HepG2 (cell line): ENCODE measurements around the gene OTUD6A. TPM values are rescaled to one million over a fixed set of nuclear protein-coding genes. Genes with fewer than 3 reads are reported as not detected.

ENCODE experiments used
- ATAC-seq: fragments of 200-7000 bp; cut with Tn5 transposase; 3 replicates; pipeline ENCODE4 v1.9.1; 2020; ENCODE audit warnings: mild to moderate bottlenecking, moderate library complexity
- BruUV-seq: library from RNA; stranded (reverse); fragments of 400-500 nt; replicated peaks from 2 replicates; lab custom pipeline; 2021; lab: Mats Ljungman, UMichigan
- CTCF ChIA-PET: fragments of 300-600 bp; formaldehyde crosslinking; extraction: SDS; loops from one replicate; lab custom pipeline; 2021; ENCODE audit warnings: low total read pairs, inconsistent platforms, low intra/inter-chr PET ratio; lab: Yijun Ruan, JAX
- POLR2A ChIA-PET: fragments of 350-600 bp; sonication (Branson Sonifier 250); formaldehyde crosslinking; loops from one replicate; lab custom pipeline; 2020; ENCODE audit warnings: antibody characterized with exemption, inconsistent platforms; lab: Yijun Ruan, JAX
- DNase-seq: peaks from one replicate; pipeline ENCODE4 v3.0.0-alpha.2; 2015; ENCODE audit warnings: low spot score
- FAIRE-seq: peaks from 3 replicates; lab custom pipeline; 2011; peaks lifted over from hg19 to GRCh38; lab: Jason Lieb, UNC
- H2AFZ ChIP-seq: one replicate; pipeline ENCODE4 v1.6.1; 2011; ENCODE audit warnings: low read length, inconsistent platforms
- H3K27ac ChIP-seq: fragments of 300-600 bp; 3 replicates; pipeline ENCODE4 v1.8.0; 2011; ENCODE audit warnings: mixed run types, mild to moderate bottlenecking, mixed read lengths, low read length, inconsistent platforms; ENCODE audit not compliant: insufficient read depth; ENCODE audit errors: extremely low read length
- H3K27me3 ChIP-seq, 2 experiments: fragments of 200-600 bp in 1 of 2; 2 replicates in 1 of 2; 3 replicates in 1 of 2; pipeline versions ENCODE4 v1.6.0 to v1.8.0; 2011; ENCODE audit warnings: low read length in 2 of 2, mild to moderate bottlenecking in 2 of 2, moderate library complexity in 2 of 2, inconsistent platforms in 1 of 2; ENCODE audit not compliant: insufficient read depth in 2 of 2, control insufficient read depth in 1 of 2
- H3K36me3 ChIP-seq, 2 experiments: fragments of 200-600 bp in 1 of 2; replicated peaks in 1 of 2; 2 replicates in 1 of 2; 3 replicates in 1 of 2; pipeline versions ENCODE4 v1.5.1 to v1.8.0; 2011; ENCODE audit warnings: low read length in 2 of 2, inconsistent platforms in 1 of 2; ENCODE audit not compliant: insufficient read depth in 2 of 2, control insufficient read depth in 1 of 2
- H3K4me1 ChIP-seq: 2 replicates; pipeline ENCODE4 v1.5.1; 2012; ENCODE audit warnings: low read length, inconsistent platforms; ENCODE audit not compliant: insufficient read depth
- H3K4me2 ChIP-seq: 2 replicates; pipeline ENCODE4 v1.6.0; 2011; ENCODE audit warnings: low read depth, low read length, inconsistent platforms
- H3K4me3 ChIP-seq, 3 experiments: fragments of 200-600 bp in 1 of 3; sonication (generic), shearing (Covaris generic) in 1 of 3; replicated peaks in 1 of 3; 2 replicates each; pipeline ENCODE4 v1.5.1; 2011 to 2016; ENCODE audit warnings: low read length in 3 of 3, inconsistent platforms in 2 of 3, low read depth in 2 of 3, mild to moderate bottlenecking in 2 of 3, control low read depth in 1 of 3, mixed read lengths in 1 of 3; ENCODE audit not compliant: insufficient read depth in 1 of 3
- H3K79me2 ChIP-seq: one replicate; pipeline ENCODE4 v1.6.1; 2011; ENCODE audit warnings: low read length, inconsistent platforms; ENCODE audit not compliant: insufficient read depth
- H3K9ac ChIP-seq: 2 replicates; pipeline ENCODE4 v1.6.0; 2011; ENCODE audit warnings: mild to moderate bottlenecking, low read depth, low read length, inconsistent platforms; ENCODE audit not compliant: insufficient read depth
- H3K9me3 ChIP-seq: 2 replicates; pipeline ENCODE4 v1.5.1; 2012; ENCODE audit warnings: mild to moderate bottlenecking, low read length
- H4K20me1 ChIP-seq: 2 replicates; pipeline ENCODE4 v1.6.0; 2011; ENCODE audit warnings: inconsistent platforms, mild to moderate bottlenecking, low read length, moderate library complexity; ENCODE audit not compliant: insufficient read depth
- HDAC6 ChIP-seq: fragments of 200-600 bp; sonication (generic); IDR thresholded peaks from 2 replicates; pipeline ENCODE4 v1.7.0; 2017; ENCODE audit warnings: mild to moderate bottlenecking, antibody characterized with exemption, low read length, low read depth
- KDM6A ChIP-seq: IDR thresholded peaks from 2 replicates; pipeline ENCODE4 v1.6.1; 2016; ENCODE audit warnings: low read depth
- MEIS1 ChIP-seq: sonication (generic); formaldehyde crosslinking; IDR thresholded peaks from 2 replicates; pipeline ENCODE4 v1.9.0; 2021; ENCODE audit warnings: mild to moderate bottlenecking, missing genetic modification reagents, moderate library complexity, borderline replicate concordance
- PAWR ChIP-seq: sonication (generic); formaldehyde crosslinking; IDR thresholded peaks from 2 replicates; pipeline ENCODE4 v1.4.0; 2020; ENCODE audit warnings: missing genetic modification reagents, mild to moderate bottlenecking, borderline replicate concordance
- PRMT3 ChIP-seq: sonication (generic); formaldehyde crosslinking; IDR thresholded peaks from 2 replicates; pipeline ENCODE4 v1.8.1; 2022; ENCODE audit warnings: low read depth, mild to moderate bottlenecking, moderate library complexity, missing genetic modification reagents, borderline replicate concordance
- YEATS4 ChIP-seq: sonication (generic); formaldehyde crosslinking; IDR thresholded peaks from 2 replicates; pipeline ENCODE4 v1.4.0; 2020; ENCODE audit warnings: missing genetic modification reagents, borderline replicate concordance
- ZFP37 ChIP-seq: sonication (generic); formaldehyde crosslinking; IDR thresholded peaks from 2 replicates; pipeline ENCODE4 v1.4.0; 2020; ENCODE audit warnings: missing genetic modification reagents, borderline replicate concordance
- ZMYM2 ChIP-seq: sonication (generic); formaldehyde crosslinking; IDR thresholded peaks from 2 replicates; pipeline ENCODE4 v1.8.0; 2022; ENCODE audit warnings: mild to moderate bottlenecking, missing genetic modification reagents
- ZNF567 ChIP-seq: sonication (generic); formaldehyde crosslinking; IDR thresholded peaks from 2 replicates; pipeline ENCODE4 v1.8.1; 2023; ENCODE audit warnings: mild to moderate bottlenecking, missing genetic modification reagents, borderline replicate concordance
- ZNF766 ChIP-seq: sonication (generic); formaldehyde crosslinking; IDR thresholded peaks from 2 replicates; pipeline ENCODE4 v1.5.0; 2020; ENCODE audit warnings: missing genetic modification reagents, borderline replicate concordance
- ZNF878 ChIP-seq: sonication (generic); formaldehyde crosslinking; IDR thresholded peaks from 2 replicates; pipeline ENCODE4 v1.8.1; 2023; ENCODE audit warnings: mild to moderate bottlenecking, missing genetic modification reagents, moderate library complexity
- WGBS: methylation state at CpG from one replicate; pipeline ENCODE4 v1.1.6; 2017; ENCODE audit warnings: low lambda C conversion rate; 5-methylcytosine and 5-hydroxymethylcytosine counted together
- in situ Hi-C: cut with HindIII; loops from 2 replicates; pipeline ENCODE4 v1.10.0; 2017; ENCODE audit warnings: low pct_unique_long_range_greater_than_20kb; ENCODE audit not compliant: extremely low pct_ligation_motif_present
- intact Hi-C: fragments of 100-400 bp; cut with micrococcal nuclease; formaldehyde crosslinking; loops from one replicate; pipeline ENCODE4 v1.10.0; 2022; ENCODE audit not compliant: unreplicated experiment
- polyA plus RNA-seq, 8 experiments: library from polyadenylated mRNA; depleted of rRNA in 3 of 8; stranded (reverse) in 7 of 8; unstranded in 1 of 8; fragments of >200 nt; fragmentation: Illumina TruSeq in 4 of 8; extraction: Trizol in 4 of 8; gene quantifications; 2 replicates each; pipeline versions ENCODE4 v1.2.1 to v1.2.3, GENCODE V29; 2011 to 2016; ENCODE audit warnings: low read depth in 4 of 8, missing spikeins in 1 of 8, mixed read lengths in 1 of 8; ENCODE audit not compliant: insufficient read depth in 1 of 8
- total RNA-seq, 5 experiments: library from RNA; depleted of rRNA; stranded (reverse); fragments of >200 nt; fragmentation: Illumina TruSeq; extraction: Trizol; gene quantifications; 2 replicates each; pipeline ENCODE4 v1.2.3, GENCODE V29; 2016; ENCODE audit warnings: low read depth in 1 of 5
- TF ChIP-seq, protein P1 (sequence below): IDR thresholded peaks from 2 replicates; pipeline ENCODE4 v1.6.1; 2018; ENCODE audit warnings: missing genetic modification reagents, mild to moderate bottlenecking, missing compliant biosample characterization
- TF ChIP-seq, protein P2 (sequence below): sonication (generic); formaldehyde crosslinking; IDR thresholded peaks from one replicate; pipeline ENCODE4 v1.5.1; 2020; ENCODE audit warnings: mild to moderate bottlenecking, missing genetic modification reagents; ENCODE audit errors: not compliant biosample characterization

Gene OTUD6A
- total and polyA plus RNA-seq, 2 of the 13 experiments (the other 11 are each of a cell fraction or from before 2014, with no cell fraction given): not detected

DNA sequence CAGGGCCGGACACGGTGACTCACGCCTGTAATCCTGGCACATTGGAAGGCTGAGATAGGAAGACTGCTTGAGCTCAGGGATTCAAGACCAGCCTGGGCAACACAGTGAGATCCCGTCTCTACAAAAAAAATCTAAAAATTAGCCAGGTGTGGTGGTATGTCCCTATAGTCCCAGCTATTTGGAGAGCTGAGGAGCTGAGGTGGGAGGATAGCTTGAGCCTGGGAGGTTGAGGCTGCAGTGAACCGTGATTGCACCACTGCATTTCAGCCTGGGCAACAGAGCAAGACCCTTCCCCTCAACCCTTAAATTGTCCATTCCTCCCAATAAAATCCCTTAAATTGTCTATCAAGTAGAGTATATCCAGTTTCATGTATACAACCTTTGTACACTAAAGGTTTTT lies 17.0 kb downstream of the OTUD6A start (continued):
- TF ChIP-seq PAWR (CRISPR knock-in tag) (no peak), ZMYM2 (CRISPR knock-in tag) (no peak), ZNF766 (CRISPR knock-in tag) (no peak), YEATS4 (CRISPR knock-in tag) (no peak)

DNA sequence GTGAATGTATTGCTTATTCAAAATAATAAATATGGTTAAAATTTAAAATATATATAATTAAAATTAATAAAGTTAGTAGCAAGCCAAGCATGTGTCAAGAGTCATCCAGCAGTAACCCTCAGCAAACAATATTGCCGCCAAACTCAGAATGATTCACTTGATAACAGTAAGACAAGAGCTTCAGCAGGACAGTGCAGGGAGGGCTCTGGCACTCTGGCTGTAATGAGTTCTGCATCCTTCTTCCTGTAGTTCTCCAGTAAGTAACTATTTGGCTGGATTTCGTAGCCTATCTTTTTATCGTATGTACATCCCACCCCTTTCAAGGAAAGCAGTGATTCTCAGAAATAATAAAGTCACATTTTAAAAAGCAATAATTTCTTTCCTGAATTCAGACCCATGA lies 17.6 kb downstream of the OTUD6A start:
- no peak overlapping the region for H2AFZ ChIP-seq
- FAIRE-seq (no peak), DNase-seq (no peak), ATAC-seq (no peak)
- no peak overlapping the region for H3K4me3 ChIP-seq
- no TSS peak for BruUV-seq
- CTCF ChIA-PET: no interaction called here
- POLR2A ChIA-PET: no interaction called here
- H3K27me3 ChIP-seq: no peaks in the 10 kb centered on the region
- H3K4me2 ChIP-seq: no peak overlapping the region
- no peak overlapping the region for H3K27ac ChIP-seq
- TF ChIP-seq, protein P1, sequence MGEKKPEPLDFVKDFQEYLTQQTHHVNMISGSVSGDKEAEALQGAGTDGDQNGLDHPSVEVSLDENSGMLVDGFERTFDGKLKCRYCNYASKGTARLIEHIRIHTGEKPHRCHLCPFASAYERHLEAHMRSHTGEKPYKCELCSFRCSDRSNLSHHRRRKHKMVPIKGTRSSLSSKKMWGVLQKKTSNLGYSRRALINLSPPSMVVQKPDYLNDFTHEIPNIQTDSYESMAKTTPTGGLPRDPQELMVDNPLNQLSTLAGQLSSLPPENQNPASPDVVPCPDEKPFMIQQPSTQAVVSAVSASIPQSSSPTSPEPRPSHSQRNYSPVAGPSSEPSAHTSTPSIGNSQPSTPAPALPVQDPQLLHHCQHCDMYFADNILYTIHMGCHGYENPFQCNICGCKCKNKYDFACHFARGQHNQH (CRISPR knock-in tag): no peak
- TF ChIP-seq PRMT3 (CRISPR knock-in tag): no peak
- no peak for TF ChIP-seq KDM6A
- no peak for TF ChIP-seq MEIS1 (CRISPR knock-in tag)
- TF ChIP-seq HDAC6: no peak
- no peak for TF ChIP-seq ZFP37 (CRISPR knock-in tag)
- TF ChIP-seq ZNF878: no peak
- TF ChIP-seq ZNF567 (CRISPR knock-in tag): no peak
- TF ChIP-seq, protein P2, sequence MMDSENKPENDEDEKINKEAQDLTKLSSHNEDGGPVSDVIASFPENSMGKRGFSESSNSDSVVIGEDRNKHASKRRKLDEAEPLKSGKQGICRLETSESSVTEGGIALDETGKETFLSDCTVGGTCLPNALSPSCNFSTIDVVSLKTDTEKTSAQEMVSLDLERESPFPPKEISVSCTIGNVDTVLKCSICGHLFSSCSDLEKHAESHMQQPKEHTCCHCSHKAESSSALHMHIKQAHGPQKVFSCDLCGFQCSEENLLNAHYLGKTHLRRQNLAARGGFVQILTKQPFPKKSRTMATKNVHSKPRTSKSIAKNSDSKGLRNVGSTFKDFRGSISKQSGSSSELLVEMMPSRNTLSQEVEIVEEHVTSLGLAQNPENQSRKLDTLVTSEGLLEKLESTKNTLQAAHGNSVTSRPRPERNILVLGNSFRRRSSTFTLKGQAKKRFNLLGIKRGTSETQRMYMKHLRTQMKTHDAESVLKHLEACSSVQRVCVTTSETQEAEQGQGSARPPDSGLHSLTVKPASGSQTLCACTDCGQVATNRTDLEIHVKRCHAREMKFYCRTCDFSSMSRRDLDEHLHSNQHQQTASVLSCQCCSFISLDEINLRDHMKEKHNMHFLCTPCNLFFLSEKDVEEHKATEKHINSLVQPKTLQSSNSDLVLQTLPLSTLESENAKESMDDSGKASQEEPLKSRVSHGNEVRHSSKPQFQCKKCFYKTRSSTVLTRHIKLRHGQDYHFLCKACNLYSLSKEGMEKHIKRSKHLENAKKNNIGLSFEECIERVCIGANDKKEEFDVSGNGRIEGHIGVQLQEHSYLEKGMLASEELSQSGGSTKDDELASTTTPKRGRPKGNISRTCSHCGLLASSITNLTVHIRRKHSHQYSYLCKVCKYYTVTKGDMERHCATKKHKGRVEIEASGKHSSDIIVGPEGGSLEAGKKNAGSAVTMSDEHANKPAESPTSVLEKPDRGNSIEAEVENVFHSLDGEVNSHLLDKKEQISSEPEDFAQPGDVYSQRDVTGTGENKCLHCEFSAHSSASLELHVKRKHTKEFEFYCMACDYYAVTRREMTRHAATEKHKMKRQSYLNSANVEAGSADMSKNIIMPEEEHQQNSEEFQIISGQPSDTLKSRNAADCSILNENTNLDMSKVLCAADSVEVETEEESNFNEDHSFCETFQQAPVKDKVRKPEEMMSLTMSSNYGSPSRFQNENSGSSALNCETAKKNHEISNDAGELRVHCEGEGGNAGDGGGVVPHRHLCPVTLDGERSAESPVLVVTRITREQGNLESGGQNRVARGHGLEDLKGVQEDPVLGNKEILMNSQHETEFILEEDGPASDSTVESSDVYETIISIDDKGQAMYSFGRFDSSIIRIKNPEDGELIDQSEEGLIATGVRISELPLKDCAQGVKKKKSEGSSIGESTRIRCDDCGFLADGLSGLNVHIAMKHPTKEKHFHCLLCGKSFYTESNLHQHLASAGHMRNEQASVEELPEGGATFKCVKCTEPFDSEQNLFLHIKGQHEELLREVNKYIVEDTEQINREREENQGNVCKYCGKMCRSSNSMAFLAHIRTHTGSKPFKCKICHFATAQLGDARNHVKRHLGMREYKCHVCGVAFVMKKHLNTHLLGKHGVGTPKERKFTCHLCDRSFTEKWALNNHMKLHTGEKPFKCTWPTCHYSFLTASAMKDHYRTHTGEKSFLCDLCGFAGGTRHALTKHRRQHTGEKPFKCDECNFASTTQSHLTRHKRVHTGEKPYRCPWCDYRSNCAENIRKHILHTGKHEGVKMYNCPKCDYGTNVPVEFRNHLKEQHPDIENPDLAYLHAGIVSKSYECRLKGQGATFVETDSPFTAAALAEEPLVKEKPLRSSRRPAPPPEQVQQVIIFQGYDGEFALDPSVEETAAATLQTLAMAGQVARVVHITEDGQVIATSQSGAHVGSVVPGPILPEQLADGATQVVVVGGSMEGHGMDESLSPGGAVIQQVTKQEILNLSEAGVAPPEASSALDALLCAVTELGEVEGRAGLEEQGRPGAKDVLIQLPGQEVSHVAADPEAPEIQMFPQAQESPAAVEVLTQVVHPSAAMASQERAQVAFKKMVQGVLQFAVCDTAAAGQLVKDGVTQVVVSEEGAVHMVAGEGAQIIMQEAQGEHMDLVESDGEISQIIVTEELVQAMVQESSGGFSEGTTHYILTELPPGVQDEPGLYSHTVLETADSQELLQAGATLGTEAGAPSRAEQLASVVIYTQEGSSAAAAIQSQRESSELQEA (CRISPR knock-in tag): no peak
- intact Hi-C loops: no loop called here
- no peak overlapping the region for H3K9ac ChIP-seq
- no peaks in the 10 kb centered on the region for H3K36me3 ChIP-seq
- H3K79me2 ChIP-seq: no peaks in the 10 kb centered on the region
- no peaks in the 10 kb centered on the region for H4K20me1 ChIP-seq
- H3K9me3 ChIP-seq: no peaks in the 10 kb centered on the region
- H3K4me1 ChIP-seq: no peaks in the 10 kb centered on the region
- in situ Hi-C loops: no loop called here
- 0% methylated on average over 3 of the region's 3 CpGs for WGBS
